DMS153 (cell line): ENCODE measurements around the gene ENPP7.
A peak's percentile ranks its signal among the peaks of the same experiment; 100 is the strongest.

Source experiments
- DNase-seq: peaks from one replicate; lab custom pipeline; 2025; lab: John Stamatoyannopoulos, UW

ENPP7 gene

GRCh38 chr17:79730769-79731483 lies at the start of gene ENPP7:
TSS of gene ENPP7 (plus strand) at chr17:79730943. CDS start at chr17:79731140, 197 bp downstream.
- DNase-seq = no peak

- DNase-seq = no peak
Measured at GRCh38 chr17:79681101-79681621, 49.6 kb upstream of the ENPP7 start.

GRCh38 chr17:79681628-79682261 lies 49.0 kb upstream of the ENPP7 start:
- no peak for DNase-seq

GRCh38 chr17:79683365-79683764 lies 47.4 kb upstream of the ENPP7 start:
- DNase-seq = no peak

- DNase-seq = no peak
Measured at GRCh38 chr17:79684132-79684985, 46.4 kb upstream of the ENPP7 start.

GRCh38 chr17:79685121-79685520 lies 45.6 kb upstream of the ENPP7 start:
- no peak for DNase-seq

- no peak for DNase-seq
Measured at GRCh38 chr17:79686476-79686875, 44.3 kb upstream of the ENPP7 start.

- no peak for DNase-seq
Measured at GRCh38 chr17:79690466-79690865, 40.3 kb upstream of the ENPP7 start.

- DNase-seq = no peak
Measured at GRCh38 chr17:79690988-79691836, 39.5 kb upstream of the ENPP7 start.

GRCh38 chr17:79691931-79692330 lies 38.8 kb upstream of the ENPP7 start:
- no peak for DNase-seq

- DNase-seq = no peak
Measured at GRCh38 chr17:79693419-79693818, 37.3 kb upstream of the ENPP7 start.

GRCh38 chr17:79695293-79695790 lies 35.4 kb upstream of the ENPP7 start:
- no peak for DNase-seq

- peak; percentile 25 for DNase-seq
Measured at GRCh38 chr17:79695797-79696609, 34.7 kb upstream of the ENPP7 start.

GRCh38 chr17:79696610-79696982 lies 34.1 kb upstream of the ENPP7 start:
- DNase-seq = no peak

- DNase-seq = no peak
Measured at GRCh38 chr17:79698146-79698846, 32.4 kb upstream of the ENPP7 start.

- no peak for DNase-seq
Measured at GRCh38 chr17:79699386-79700036, 31.2 kb upstream of the ENPP7 start.

- peak; percentile 19 for DNase-seq
Measured at GRCh38 chr17:79700592-79700991, 30.2 kb upstream of the ENPP7 start.

- no peak for DNase-seq
Measured at GRCh38 chr17:79702034-79702433, 28.7 kb upstream of the ENPP7 start.

- DNase-seq = no peak
Measured at GRCh38 chr17:79702550-79703236, 28.1 kb upstream of the ENPP7 start.
